Endothelial cell of umbilical vein (primary cell): ENCODE measurements around the gene FAM120B. TPM values are rescaled to one million over a fixed set of nuclear protein-coding genes. Genes with fewer than 3 reads are reported as not detected.

ENCODE experiments used
- BruUV-seq: library from RNA; stranded (reverse); fragments of 400-500 nt; replicated peaks from 2 replicates; lab custom pipeline; 2021; lab: Mats Ljungman, UMichigan
- CTCF ChIA-PET: fragments of 300-600, 350-600 bp; sonication (Branson Sonifier 250); formaldehyde crosslinking; loops from one replicate; lab custom pipeline; 2021; ENCODE audit warnings: antibody characterized with exemption, inconsistent platforms; lab: Charles Lee
- POLR2A ChIA-PET: fragments of 300-600, 350-600 bp; sonication (Branson Sonifier 250); formaldehyde crosslinking; loops from one replicate; lab custom pipeline; 2021; ENCODE audit warnings: antibody characterized with exemption, inconsistent platforms; lab: Charles Lee
- DNase-seq: peaks from one replicate; pipeline ENCODE4 v3.0.0-alpha.2; 2011; ENCODE audit warnings: low read depth, low spot score
- FAIRE-seq: peaks from 2 replicates; lab custom pipeline; 2011; peaks lifted over from hg19 to GRCh38; lab: Jason Lieb, UNC
- H2AFZ ChIP-seq: 2 replicates; pipeline ENCODE4 v1.6.0; 2012; ENCODE audit warnings: low read depth, low read length, control low read depth, inconsistent platforms
- H3K27ac ChIP-seq: 2 replicates; pipeline ENCODE4 v1.5.1; 2011; ENCODE audit warnings: low read depth, mild to moderate bottlenecking, control low read depth, low read length, moderate library complexity; ENCODE audit not compliant: insufficient read depth
- H3K27me3 ChIP-seq, 2 experiments: 2 replicates each; pipeline versions ENCODE4 v1.6.0 to v1.6.1; 2011; ENCODE audit warnings: low read length in 2 of 2, mixed read lengths in 1 of 2; ENCODE audit not compliant: control insufficient read depth in 2 of 2, insufficient read depth in 2 of 2
- H3K36me3 ChIP-seq, 2 experiments: 2 replicates in 1 of 2; 3 replicates in 1 of 2; pipeline ENCODE4 v1.5.1; 2011; ENCODE audit warnings: low read length in 2 of 2, mild to moderate bottlenecking in 1 of 2, moderate library complexity in 1 of 2; ENCODE audit not compliant: control insufficient read depth in 2 of 2, insufficient read depth in 2 of 2; ENCODE audit errors: extremely low read depth in 1 of 2
- H3K4me1 ChIP-seq: 3 replicates; pipeline ENCODE4 v1.5.1; 2011; ENCODE audit warnings: mild to moderate bottlenecking, low read length; ENCODE audit not compliant: control insufficient read depth, insufficient read depth; ENCODE audit errors: extremely low read depth
- H3K4me2 ChIP-seq: 2 replicates; pipeline ENCODE4 v1.6.1; 2011; ENCODE audit warnings: low read length, control low read depth, mixed read lengths; ENCODE audit not compliant: insufficient read depth
- H3K4me3 ChIP-seq, 3 experiments: fragments of 200-600 bp in 1 of 3; sonication (generic), shearing (Covaris generic) in 1 of 3; replicated peaks in 1 of 3; 2 replicates each; pipeline ENCODE4 v1.5.1; 2011 to 2016; ENCODE audit warnings: control low read depth in 3 of 3, low read length in 3 of 3, mild to moderate bottlenecking in 2 of 3, inconsistent platforms in 1 of 3, low read depth in 1 of 3, moderate library complexity in 1 of 3; ENCODE audit not compliant: insufficient read depth in 1 of 3
- H3K79me2 ChIP-seq: 2 replicates; pipeline ENCODE4 v1.6.0; 2012; ENCODE audit warnings: low read length, inconsistent platforms; ENCODE audit not compliant: control insufficient read depth, insufficient read depth
- H3K9ac ChIP-seq: replicated peaks from 2 replicates; pipeline ENCODE3; 2011; ENCODE audit warnings: low read length, control low read depth; ENCODE audit not compliant: insufficient read depth; ENCODE audit errors: extremely low read depth
- H3K9me1 ChIP-seq: replicated peaks from 3 replicates; pipeline ENCODE4 v1.6.0; 2011; ENCODE audit warnings: mild to moderate bottlenecking, low read length; ENCODE audit not compliant: control insufficient read depth, insufficient read depth; ENCODE audit errors: extremely low read depth
- H3K9me3 ChIP-seq: replicated peaks from 2 replicates; pipeline ENCODE4 v1.5.1; 2012; ENCODE audit warnings: low read length, inconsistent platforms; ENCODE audit not compliant: control insufficient read depth, insufficient read depth
- H4K20me1 ChIP-seq: replicated peaks from 2 replicates; pipeline ENCODE3; 2011; ENCODE audit warnings: mild to moderate bottlenecking, low read length; ENCODE audit not compliant: control insufficient read depth, insufficient read depth; ENCODE audit errors: extremely low read depth
- EZH2 ChIP-seq: IDR thresholded peaks from 2 replicates; pipeline ENCODE4 v1.6.1; 2012; ENCODE audit warnings: borderline replicate concordance, low read depth, mild to moderate bottlenecking, moderate library complexity, low read length, inconsistent platforms; ENCODE audit not compliant: severe bottlenecking
- FOS ChIP-seq: IDR thresholded peaks from 2 replicates; pipeline ENCODE4 v1.6.1; 2011; ENCODE audit warnings: mild to moderate bottlenecking, low read length, moderate library complexity, borderline replicate concordance; ENCODE audit not compliant: insufficient read depth
- GATA2 ChIP-seq: IDR thresholded peaks from 2 replicates; pipeline ENCODE4 v1.7.0; 2011; ENCODE audit warnings: low read depth, mild to moderate bottlenecking, moderate library complexity, mixed read lengths, low read length; ENCODE audit not compliant: insufficient read length, insufficient read depth
- JUN ChIP-seq: IDR thresholded peaks from 2 replicates; pipeline ENCODE4 v1.6.1; 2011; ENCODE audit warnings: borderline replicate concordance, low read depth; ENCODE audit not compliant: insufficient read length, insufficient read depth
- MYC ChIP-seq: IDR thresholded peaks from one replicate; pipeline ENCODE4 v1.6.1; 2011; ENCODE audit warnings: mild to moderate bottlenecking, low read depth, low read length
- POLR2A ChIP-seq: IDR thresholded peaks from 2 replicates; pipeline ENCODE4 v1.6.1; 2012; ENCODE audit warnings: low read depth, mild to moderate bottlenecking, control low read depth, low read length
- POLR2AphosphoS5 ChIP-seq: IDR thresholded peaks from 2 replicates; pipeline ENCODE4 v1.6.1; 2012; ENCODE audit warnings: low read depth, mild to moderate bottlenecking, control low read depth, low read length, moderate library complexity; ENCODE audit not compliant: insufficient read depth
- dilution Hi-C: fragments of 300-500 bp; cut with MboI; formaldehyde crosslinking; loops from one replicate; pipeline ENCODE4 v1.15.0; 2019; ENCODE audit warnings: low sequenced_read_pairs; ENCODE audit not compliant: extremely low pct_ligation_motif_present
- intact Hi-C: fragments of 100-400 bp; cut with micrococcal nuclease; formaldehyde crosslinking; loops from one replicate; pipeline ENCODE4 v1.10.0; 2022
- polyA plus RNA-seq, 4 experiments: library from polyadenylated mRNA; depleted of rRNA in 3 of 4; stranded (reverse) in 3 of 4; unstranded in 1 of 4; fragments of >200 nt; gene quantifications; 2 replicates each; pipeline versions ENCODE4 v1.2.1 to v1.2.3, GENCODE V29; 2011 to 2012; ENCODE audit warnings: missing spikeins in 1 of 4
- total RNA-seq: library from RNA; stranded (reverse); gene quantifications from 2 replicates; pipeline ENCODE4 v1.2.3, GENCODE V29; 2021
- TF ChIP-seq, protein P1 (sequence below): IDR thresholded peaks from 2 replicates; pipeline ENCODE4 v1.6.1; 2011; ENCODE audit not compliant: insufficient read depth, insufficient read length
- TF ChIP-seq, protein P2 (sequence below), 2 donors: IDR thresholded peaks; 1 replicate in 1 of 2; 2 replicates in 1 of 2; pipeline ENCODE4 v1.5.1; 2011; ENCODE audit warnings: low read length in 2 of 2, mild to moderate bottlenecking in 2 of 2, moderate library complexity in 2 of 2, control low read depth in 1 of 2, inconsistent platforms in 1 of 2, low read depth in 1 of 2; ENCODE audit not compliant: insufficient read depth in 1 of 2; ENCODE audit errors: extremely low read depth in 1 of 2

The FAM120B gene
- total and polyA plus RNA-seq, 2 donors (not counting 3 experiments of a cell fraction or from before 2014, with no cell fraction given): 10.8 to 28.2 TPM

DNA sequence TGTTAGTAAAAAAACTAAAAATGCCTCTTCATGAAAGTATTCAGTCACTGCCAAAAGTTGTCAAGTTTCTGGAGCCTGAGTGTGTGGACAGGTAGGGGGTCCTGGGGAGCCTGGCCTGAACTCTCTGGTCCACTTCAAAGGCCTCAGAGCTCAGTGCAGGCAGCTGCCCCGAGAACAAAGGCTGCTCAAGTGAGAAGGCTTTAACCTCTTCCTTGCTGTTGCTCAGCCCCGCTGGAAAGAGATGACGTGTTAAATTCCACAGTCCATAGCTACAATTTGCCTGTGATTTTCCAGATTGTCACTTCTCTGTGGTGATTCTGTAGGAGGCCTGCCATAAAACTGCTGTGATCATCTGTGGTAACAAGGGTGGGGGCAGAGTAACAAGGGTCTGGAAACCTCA lies 96.9 kb downstream of the FAM120B start:
- no peaks in the 10 kb centered on the region for H3K79me2 ChIP-seq
- no peak for FAIRE-seq

More for the DNA sequence above, 96.9 kb downstream of the FAM120B start:
- no peak for DNase-seq
- no TSS peak for BruUV-seq
- Histone ChIP-seq H3K4me3 (no peak overlapping the region), H3K4me1 (peaks cover 24% of the 10 kb centered on the region), H4K20me1 (no peaks in the 10 kb centered on the region), H3K9ac (no peak overlapping the region), H3K36me3 (peaks cover 3 to 7% of the 10 kb centered on the region in 2 experiments), H3K9me3 (no peaks in the 10 kb centered on the region), H3K27me3 (no peaks in the 10 kb centered on the region), H3K4me2 (no peak overlapping the region), H2AFZ (no peak overlapping the region), H3K27ac (no peak overlapping the region), H3K9me1 (no peaks in the 10 kb centered on the region)
- TF ChIP-seq GATA2 (no peak), FOS (no peak), POLR2A (no peak), MYC (no peak), EZH2 (no peak), POLR2AphosphoS5 (no peak), JUN (no peak)
- TF ChIP-seq, protein P1, sequence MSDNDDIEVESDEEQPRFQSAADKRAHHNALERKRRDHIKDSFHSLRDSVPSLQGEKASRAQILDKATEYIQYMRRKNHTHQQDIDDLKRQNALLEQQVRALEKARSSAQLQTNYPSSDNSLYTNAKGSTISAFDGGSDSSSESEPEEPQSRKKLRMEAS: no peak
- TF ChIP-seq, protein P2, sequence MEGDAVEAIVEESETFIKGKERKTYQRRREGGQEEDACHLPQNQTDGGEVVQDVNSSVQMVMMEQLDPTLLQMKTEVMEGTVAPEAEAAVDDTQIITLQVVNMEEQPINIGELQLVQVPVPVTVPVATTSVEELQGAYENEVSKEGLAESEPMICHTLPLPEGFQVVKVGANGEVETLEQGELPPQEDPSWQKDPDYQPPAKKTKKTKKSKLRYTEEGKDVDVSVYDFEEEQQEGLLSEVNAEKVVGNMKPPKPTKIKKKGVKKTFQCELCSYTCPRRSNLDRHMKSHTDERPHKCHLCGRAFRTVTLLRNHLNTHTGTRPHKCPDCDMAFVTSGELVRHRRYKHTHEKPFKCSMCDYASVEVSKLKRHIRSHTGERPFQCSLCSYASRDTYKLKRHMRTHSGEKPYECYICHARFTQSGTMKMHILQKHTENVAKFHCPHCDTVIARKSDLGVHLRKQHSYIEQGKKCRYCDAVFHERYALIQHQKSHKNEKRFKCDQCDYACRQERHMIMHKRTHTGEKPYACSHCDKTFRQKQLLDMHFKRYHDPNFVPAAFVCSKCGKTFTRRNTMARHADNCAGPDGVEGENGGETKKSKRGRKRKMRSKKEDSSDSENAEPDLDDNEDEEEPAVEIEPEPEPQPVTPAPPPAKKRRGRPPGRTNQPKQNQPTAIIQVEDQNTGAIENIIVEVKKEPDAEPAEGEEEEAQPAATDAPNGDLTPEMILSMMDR (IDR thresholded peaks at IDR 0.05; ENCODE audit: extremely low read depth in 1 of 2, insufficient read depth in 1 of 2, low read depth in 1 of 2, low read length in 2 of 2): no peak
- dilution Hi-C loops (no loop called here), intact Hi-C loops (no loop called here)
- ChIA-PET CTCF (no interaction called here), POLR2A (no interaction called here)
